K562 (cell line): ENCODE measurements around the gene TRPM4. TPM values are rescaled to one million over a fixed set of nuclear protein-coding genes. Genes with fewer than 3 reads are reported as not detected.

Experiments used
- ATAC-seq: fragments of 200-7000 bp; cut with Tn5 transposase; 3 replicates; pipeline ENCODE4 v1.9.1; 2020; ENCODE audit warnings: moderate library complexity
- Bru-seq: library from RNA; stranded (reverse); fragments of 400-500 nt; gene quantifications from one replicate; lab custom pipeline; 2021; lab: Mats Ljungman, UMichigan
- BruChase-seq, 2 experiments: library from RNA; stranded (reverse); fragments of 400-500 nt; gene quantifications; one replicate each; lab custom pipeline; 2021; lab: Mats Ljungman, UMichigan
- BruUV-seq: library from RNA; stranded (reverse); fragments of 400-500 nt; replicated peaks from 2 replicates; lab custom pipeline; 2021; lab: Mats Ljungman, UMichigan
- CTCF ChIA-PET: fragments of 300-600 bp; formaldehyde crosslinking; extraction: SDS; loops from one replicate; lab custom pipeline; 2021; ENCODE audit warnings: low intra/inter-chr PET ratio; lab: Yijun Ruan, JAX
- POLR2A ChIA-PET: fragments of 300-600, 350-650 bp; sonication (Branson Sonifier 250); formaldehyde crosslinking; extraction: SDS; loops from one replicate; lab custom pipeline; 2021; ENCODE audit warnings: antibody characterized with exemption, inconsistent platforms; lab: Yijun Ruan, JAX
- DNase-seq, 4 experiments: peaks; one replicate each; pipeline versions ENCODE4 v3.0.0 to v3.0.0-alpha.2; 2011 to 2018; ENCODE audit warnings: low spot score in 3 of 4, mixed read lengths in 3 of 4; ENCODE audit errors: extremely low read depth in 1 of 4
- FAIRE-seq: peaks from 2 replicates; lab custom pipeline; 2011; peaks lifted over from hg19 to GRCh38; lab: Jason Lieb, UNC
- H2AFZ ChIP-seq: 2 replicates; pipeline ENCODE4 v1.6.0; 2011; ENCODE audit warnings: low read depth, low read length, control low read depth, inconsistent platforms
- H3K27ac ChIP-seq: fragments of 200-600 bp; 3 replicates; pipeline ENCODE4 v1.8.0; 2011; ENCODE audit warnings: low read depth, mild to moderate bottlenecking, control low read depth, inconsistent platforms, low read length, moderate library complexity, mixed read lengths; ENCODE audit errors: extremely low read depth
- H3K27me3 ChIP-seq, 2 experiments: fragments of 300-600 bp in 1 of 2; 2 replicates in 1 of 2; 3 replicates in 1 of 2; pipeline versions ENCODE4 v1.6.0 to v1.8.0; 2011; ENCODE audit warnings: inconsistent platforms in 2 of 2, low read length in 2 of 2, mild to moderate bottlenecking in 1 of 2, mixed read lengths in 1 of 2, moderate library complexity in 1 of 2; ENCODE audit not compliant: control insufficient read depth in 2 of 2, insufficient read depth in 2 of 2
- H3K36me3 ChIP-seq: fragments of 300-600 bp; 3 replicates; pipeline ENCODE4 v1.8.0; 2011; ENCODE audit warnings: mild to moderate bottlenecking, low read length, inconsistent platforms; ENCODE audit not compliant: control insufficient read depth, insufficient read depth
- H3K4me1 ChIP-seq, 2 experiments: fragments of 200-600 bp in 1 of 2; replicated peaks in 1 of 2; 2 replicates in 1 of 2; 3 replicates in 1 of 2; pipeline versions ENCODE4 v1.5.1 to v1.8.0; 2011; ENCODE audit warnings: inconsistent platforms in 2 of 2, low read length in 2 of 2, mild to moderate bottlenecking in 1 of 2, mixed read lengths in 1 of 2, moderate library complexity in 1 of 2; ENCODE audit not compliant: control insufficient read depth in 2 of 2, insufficient read depth in 2 of 2
- H3K4me2 ChIP-seq: 2 replicates; pipeline ENCODE4 v1.6.1; 2011; ENCODE audit warnings: low read length, control low read depth, inconsistent platforms, mixed read lengths; ENCODE audit not compliant: insufficient read depth
- H3K4me3 ChIP-seq: fragments of 200-600 bp; sonication (generic), shearing (Covaris generic); 2 replicates; pipeline ENCODE4 v1.5.1; 2016; ENCODE audit warnings: control low read depth, inconsistent platforms
- H3K79me2 ChIP-seq: fragments of 200-600 bp; 3 replicates; pipeline ENCODE4 v1.8.0; 2011; ENCODE audit warnings: low read length, inconsistent platforms; ENCODE audit not compliant: control insufficient read depth, insufficient read depth
- H3K9ac ChIP-seq, 2 experiments: 2 replicates each; pipeline versions ENCODE4 v1.6.0 to v1.6.1; 2011; ENCODE audit warnings: low read depth in 2 of 2, low read length in 2 of 2, control low read depth in 1 of 2, inconsistent platforms in 1 of 2, mild to moderate bottlenecking in 1 of 2, mixed read lengths in 1 of 2; ENCODE audit not compliant: insufficient read depth in 1 of 2
- H3K9me1 ChIP-seq: one replicate; pipeline ENCODE4 v1.6.0; 2011; ENCODE audit warnings: inconsistent platforms, mild to moderate bottlenecking, low read length, moderate library complexity; ENCODE audit not compliant: control insufficient read depth, insufficient read depth
- H3K9me3 ChIP-seq: replicated peaks from 2 replicates; pipeline ENCODE4 v1.5.1; 2011; ENCODE audit warnings: low read depth, low read length, inconsistent platforms; ENCODE audit not compliant: control insufficient read depth, insufficient read depth
- H4K20me1 ChIP-seq: replicated peaks from 2 replicates; pipeline ENCODE4 v1.6.1; 2011; ENCODE audit warnings: low read length, inconsistent platforms, mixed read lengths; ENCODE audit not compliant: control insufficient read depth, insufficient read depth
- HSF4 ChIP-seq: fragments of 250-450 bp; sonication (Bioruptor Pico); IDR thresholded peaks from 2 replicates; pipeline ENCODE4 v2.1.2; 2022; ENCODE audit warnings: mild to moderate bottlenecking, moderate library complexity, borderline replicate concordance
- IRF2 ChIP-seq: sonication (generic); formaldehyde crosslinking; IDR thresholded peaks from 2 replicates; pipeline ENCODE4 v1.8.1; 2022; ENCODE audit warnings: mild to moderate bottlenecking, missing genetic modification reagents
- L3MBTL2 ChIP-seq: fragments of 450-650 bp; IDR thresholded peaks from 2 replicates; pipeline ENCODE4 v1.6.1; 2016; ENCODE audit warnings: mild to moderate bottlenecking, moderate library complexity
- NFE2L1 ChIP-seq: fragments of 450-650 bp; IDR thresholded peaks from 2 replicates; pipeline ENCODE4 v1.6.1; 2016; ENCODE audit warnings: missing genetic modification characterization, low read depth, mild to moderate bottlenecking, missing compliant biosample characterization, moderate library complexity, borderline replicate concordance
- TOE1 ChIP-seq, 2 experiments: fragments of 450-650 bp in 1 of 2; sonication (generic) in 1 of 2; formaldehyde crosslinking in 1 of 2; IDR thresholded peaks; 2 replicates each; pipeline versions ENCODE4 v1.7.1 to v1.8.0; 2016 to 2022; ENCODE audit warnings: borderline replicate concordance in 2 of 2, mild to moderate bottlenecking in 2 of 2, antibody characterized with exemption in 1 of 2, inconsistent platforms in 1 of 2, low read depth in 1 of 2, missing genetic modification reagents in 1 of 2, moderate library complexity in 1 of 2
- ZNF140 ChIP-seq: fragments of 250-450 bp; sonication (Bioruptor Pico); IDR thresholded peaks from 2 replicates; pipeline ENCODE4 v1.8.0; 2021; ENCODE audit warnings: moderate library complexity, mild to moderate bottlenecking, inconsistent platforms
- ZNF644 ChIP-seq: fragments of 200-800 bp; sonication (Bioruptor generic); IDR thresholded peaks from 2 replicates; pipeline ENCODE4 v1.6.1; 2016; ENCODE audit warnings: low read depth, missing genetic modification characterization, missing compliant biosample characterization
- ZNF79 ChIP-seq: fragments of 250-450 bp; sonication (Bioruptor Pico); IDR thresholded peaks from 2 replicates; pipeline ENCODE4 v1.4.0; 2020; ENCODE audit warnings: low read depth, mild to moderate bottlenecking, moderate library complexity
- WGBS: fragments of 100-300 bp; shearing (Covaris generic); methylation state at CpG from one replicate; pipeline ENCODE4 v1.1.6; 2016; ENCODE audit warnings: low coverage, mixed read lengths; ENCODE audit not compliant: insufficient coverage; ENCODE audit errors: missing lambda C conversion rate; 5-methylcytosine and 5-hydroxymethylcytosine counted together
- in situ Hi-C: fragments of 300-500 bp; cut with MboI; formaldehyde crosslinking; loops from 4 replicates; pipeline ENCODE4 v1.15.0; 2018; ENCODE audit warnings: inconsistent platforms, mixed read lengths
- intact Hi-C: fragments of 100-400 bp; cut with micrococcal nuclease; formaldehyde crosslinking; loops from 2 replicates; pipeline ENCODE4 v1.14.2; 2022
- long read RNA-seq, 3 experiments: library from polyadenylated mRNA in 2 of 3; library from RNA in 1 of 3; unstranded in 2 of 3; stranded (forward) in 1 of 3; transcript quantifications; one replicate each; pipeline ENCODE4 v2.0.0, GENCODE V29; 2019 to 2022
- polyA minus RNA-seq, 3 experiments: library from RNA; depleted of rRNA, polyadenylated mRNA; stranded (reverse); fragments of >200 nt; gene quantifications; 2 replicates each; pipeline ENCODE4 v1.2.3, GENCODE V29; 2011
- polyA plus RNA-seq, 8 experiments: library from polyadenylated mRNA; depleted of rRNA in 4 of 8; stranded (reverse) in 5 of 8; unstranded in 3 of 8; fragments of >200 nt; fragmentation: Nextera tagmentation in 2 of 8; fragmentation: Illumina TruSeq in 1 of 8; extraction: Ambion mirVana in 2 of 8; extraction: Trizol in 1 of 8; gene quantifications; 2 replicates each; pipeline versions ENCODE4 v1.2.1 to v1.2.3, GENCODE V29; 2011 to 2014; ENCODE audit warnings: inconsistent platforms in 1 of 8, missing spikeins in 1 of 8
- total RNA-seq, 7 experiments: library from RNA; depleted of rRNA in 6 of 7; stranded (reverse); fragments of >200 nt in 6 of 7; fragmentation: Illumina TruSeq in 2 of 7; extraction: Trizol in 2 of 7; gene quantifications; 2 replicates each; pipeline versions ENCODE4 v1.2.1 to v1.2.3, GENCODE V29; 2011 to 2021; ENCODE audit warnings: low replicate concordance in 1 of 7
- TF ChIP-seq, protein P1 (sequence below): fragments of 200-800 bp; sonication (Bioruptor generic); IDR thresholded peaks from 2 replicates; pipeline ENCODE4 v1.6.1; 2017; ENCODE audit warnings: missing genetic modification characterization, missing compliant biosample characterization
- TF ChIP-seq, protein P2 (sequence below): sonication (generic); formaldehyde crosslinking; IDR thresholded peaks from 2 replicates; pipeline ENCODE4 v1.8.0; 2022; ENCODE audit warnings: mild to moderate bottlenecking, missing genetic modification reagents
- TF ChIP-seq, protein P3 (sequence below): sonication (generic); formaldehyde crosslinking; IDR thresholded peaks from 2 replicates; pipeline ENCODE4 v1.8.0; 2023; ENCODE audit warnings: mild to moderate bottlenecking, missing genetic modification reagents

Gene TRPM4
- total RNA-seq (2011; cell fraction: chromatin; rRNA removed; ENCODE audit: low replicate concordance) = 86.3 and 161 TPM in 2 replicates
- total RNA-seq (2011; cell fraction: nucleolus; rRNA removed) = 82.0 and 87.9 TPM in 2 replicates
- 97.8 and 143 TPM in 2 replicates for total RNA-seq (2011; cell fraction: nucleoplasm; rRNA removed)
- total RNA-seq (2014; rRNA removed) (35.3 and 37.3 TPM in 2 replicates), total RNA-seq (2014; rRNA removed; fragmentation: Illumina TruSeq; extraction: Trizol) (7.9 and 8.3 TPM in 2 replicates), total RNA-seq (2015; rRNA removed; fragmentation: Illumina TruSeq; extraction: Trizol) (15.0 and 15.2 TPM in 2 replicates), total RNA-seq (2021) (34.6 and 37.8 TPM in 2 replicates), polyA plus RNA-seq (2011; rRNA removed) (19.2 and 20.5 TPM in 2 replicates), polyA plus RNA-seq (2014; fragmentation: Illumina TruSeq; extraction: Trizol) (14.7 and 25.2 TPM in 2 replicates), polyA plus RNA-seq (2014; fragmentation: Nextera tagmentation; extraction: Ambion mirVana) (1 to 10 TPM; 6.5 to 7.9 TPM), polyA plus RNA-seq (2014; rRNA removed) (45.4 and 56.6 TPM in 2 replicates), polyA minus RNA-seq (2011; rRNA and poly(A)+ RNA removed) (5.8 and 8.2 TPM in 2 replicates), Bru-seq, nascent RNA (percentile 71 among the genes with signal in this experiment), BruChase-seq, experiment 1, labeled RNA remaining after a 2-hour chase (percentile 63 among the genes with signal in this experiment), BruChase-seq, experiment 2, labeled RNA remaining after a 6-hour chase (percentile 74 among the genes with signal in this experiment)
- polyA plus RNA-seq (2011; cell fraction: cytosol; rRNA removed) = 21.6 and 37.6 TPM in 2 replicates
- polyA plus RNA-seq (2011; cell fraction: nucleus; rRNA removed) = 66.9 and 85.9 TPM in 2 replicates
- 26.9 and 31.4 TPM in 2 replicates for polyA plus RNA-seq (2012)
- polyA minus RNA-seq (2011; cell fraction: cytosol; rRNA and poly(A)+ RNA removed) = 14.5 and 15.4 TPM in 2 replicates
- 16.0 and 19.0 TPM in 2 replicates for polyA minus RNA-seq (2011; cell fraction: nucleus; rRNA and poly(A)+ RNA removed)
- long read RNA-seq, experiment 1, full-length matches to known transcripts = 27 of 118 reads
- long read RNA-seq, experiment 1, partial matches to known transcripts = 64 of 118 reads
- long read RNA-seq, experiment 1, other reads (novel, unspliced or antisense) = 27 of 118 reads
- long read RNA-seq, experiment 2, full-length matches to known transcripts = 4 of 35 reads
- long read RNA-seq, experiment 2, partial matches to known transcripts = 21 of 35 reads
- long read RNA-seq, experiment 2, other reads (novel, unspliced or antisense) = 10 of 35 reads
- long read RNA-seq, experiment 3, partial matches to known transcripts = 6 of 13 reads
- long read RNA-seq, experiment 3, other reads (novel, unspliced or antisense) = 3 of 13 reads

DNA sequence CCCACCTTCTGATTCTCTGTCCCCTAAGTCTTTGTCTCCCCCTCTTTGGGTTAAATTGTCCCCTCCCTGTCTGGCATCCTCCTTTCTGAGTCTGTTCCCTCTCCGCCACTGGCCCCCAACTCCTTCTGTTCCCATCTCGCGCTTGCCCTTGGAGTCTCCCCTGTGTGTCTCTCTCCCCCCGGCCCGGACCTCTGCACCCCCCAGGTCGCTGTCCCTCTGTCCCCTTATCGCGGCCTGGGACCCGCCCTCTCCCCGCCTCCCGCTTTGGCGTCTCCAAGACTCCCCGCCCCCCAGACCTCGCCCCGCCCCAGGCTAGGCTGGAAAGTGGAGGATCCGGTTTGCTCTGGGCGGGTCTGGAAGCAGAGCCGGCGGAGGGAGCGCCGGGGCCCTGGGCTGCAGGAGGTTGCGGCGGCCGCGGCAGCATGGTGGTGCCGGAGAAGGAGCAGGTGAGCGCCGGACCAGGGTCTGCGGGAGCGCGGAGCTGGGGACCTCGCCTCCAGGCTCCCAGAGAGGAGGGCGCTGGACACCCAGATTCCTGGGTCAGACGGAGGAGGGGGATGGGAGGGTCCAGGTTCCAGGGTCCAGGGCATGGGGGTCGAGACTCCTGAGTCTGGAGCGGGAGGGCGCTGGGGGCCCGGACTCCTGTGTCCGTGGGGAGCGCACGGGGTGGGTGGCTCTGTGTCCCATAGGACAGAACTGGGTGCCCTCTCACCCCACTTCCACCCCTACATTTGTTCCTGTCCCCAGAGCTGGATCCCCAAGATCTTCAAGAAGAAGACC, at the start of gene TRPM4:
Gene TRPM4, plus strand, starts transcription at position 348 of the 780 bp plus-strand sequence. Its CDS starts 75 bp downstream, at position 423.
- H3K4me1 ChIP-seq = peaks cover 55 to 74% of the 10 kb centered on the region in 2 experiments
- H3K4me2 ChIP-seq = peak within 1 kb of the TSS; percentile 90
- WGBS = under 1% methylated on average over 36 of the region's 41 CpGs
- peak within 1 kb of the TSS; percentile 89 to 98 for H3K9ac ChIP-seq
- DNase-seq (peak; percentile 88 to 96 (median 93)), ATAC-seq (peak; percentile 88), FAIRE-seq (peak; percentile 40)
- ChIA-PET POLR2A (interaction anchor here (0.6 to 2.0 kb wide), 2 partner anchors 8 to 29 kb away, joined by 3 to 6 read pairs; no protein-coding TSS in a partner anchor), CTCF (interaction anchor here (0.6 kb wide), 1 partner anchor 43 kb away, joined by 4 read pairs; no protein-coding TSS in a partner anchor)
- H3K36me3 ChIP-seq = peaks cover 14% of the 10 kb centered on the region; the same call in 1 of the 3 replicates
- peak within 1 kb of the TSS; percentile 72 for H2AFZ ChIP-seq
- no peaks in the 10 kb centered on the region for H3K27me3 ChIP-seq
- in situ Hi-C loops = no loop called here
- H3K9me1 ChIP-seq = no peaks in the 10 kb centered on the region
- H3K9me3 ChIP-seq = no peaks in the 10 kb centered on the region
- no peaks in the 10 kb centered on the region for H4K20me1 ChIP-seq
- intact Hi-C loops = loop anchor here (5.0 to 10.0 kb wide), 3 partner anchors 40 to 435 kb away; partner anchors contain the start of genes C19orf73, GYS1, PPFIA3 and PRR12
- TSS peak; percentile 66 for BruUV-seq
- H3K79me2 ChIP-seq = peaks cover 34% of the 10 kb centered on the region
- peak within 1 kb of the TSS; percentile 95 for H3K27ac ChIP-seq
- peak within 1 kb of the TSS; percentile 83 for H3K4me3 ChIP-seq
- TF ChIP-seq, protein P1, sequence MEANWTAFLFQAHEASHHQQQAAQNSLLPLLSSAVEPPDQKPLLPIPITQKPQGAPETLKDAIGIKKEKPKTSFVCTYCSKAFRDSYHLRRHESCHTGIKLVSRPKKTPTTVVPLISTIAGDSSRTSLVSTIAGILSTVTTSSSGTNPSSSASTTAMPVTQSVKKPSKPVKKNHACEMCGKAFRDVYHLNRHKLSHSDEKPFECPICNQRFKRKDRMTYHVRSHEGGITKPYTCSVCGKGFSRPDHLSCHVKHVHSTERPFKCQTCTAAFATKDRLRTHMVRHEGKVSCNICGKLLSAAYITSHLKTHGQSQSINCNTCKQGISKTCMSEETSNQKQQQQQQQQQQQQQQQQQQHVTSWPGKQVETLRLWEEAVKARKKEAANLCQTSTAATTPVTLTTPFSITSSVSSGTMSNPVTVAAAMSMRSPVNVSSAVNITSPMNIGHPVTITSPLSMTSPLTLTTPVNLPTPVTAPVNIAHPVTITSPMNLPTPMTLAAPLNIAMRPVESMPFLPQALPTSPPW (CRISPR knock-in tag) = peak; percentile 89
- TF ChIP-seq ZNF79 (CRISPR knock-in tag) (no peak), ZNF644 (no peak), IRF2 (CRISPR knock-in tag) (no peak), HSF4 (no peak), ZNF140 (CRISPR knock-in tag) (no peak), L3MBTL2 (no peak), TOE1 (IDR thresholded peaks at IDR 0.05; ENCODE audit: borderline replicate concordance) (0 out of 2 replicates have a peak, but pooled peaks have one; percentile 56), TOE1 (CRISPR knock-in tag; IDR thresholded peaks at IDR 0.05; ENCODE audit: borderline replicate concordance, low read depth) (no peak), NFE2L1 (tag) (no peak)
- TF ChIP-seq, protein P2, sequence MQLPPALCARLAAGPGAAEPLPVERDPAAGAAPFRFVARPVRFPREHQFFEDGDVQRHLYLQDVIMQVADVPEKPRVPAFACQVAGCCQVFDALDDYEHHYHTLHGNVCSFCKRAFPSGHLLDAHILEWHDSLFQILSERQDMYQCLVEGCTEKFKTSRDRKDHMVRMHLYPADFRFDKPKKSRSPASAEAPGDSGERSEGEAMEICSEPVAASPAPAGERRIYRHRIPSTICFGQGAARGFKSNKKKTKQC = no peak
- TF ChIP-seq, protein P3, sequence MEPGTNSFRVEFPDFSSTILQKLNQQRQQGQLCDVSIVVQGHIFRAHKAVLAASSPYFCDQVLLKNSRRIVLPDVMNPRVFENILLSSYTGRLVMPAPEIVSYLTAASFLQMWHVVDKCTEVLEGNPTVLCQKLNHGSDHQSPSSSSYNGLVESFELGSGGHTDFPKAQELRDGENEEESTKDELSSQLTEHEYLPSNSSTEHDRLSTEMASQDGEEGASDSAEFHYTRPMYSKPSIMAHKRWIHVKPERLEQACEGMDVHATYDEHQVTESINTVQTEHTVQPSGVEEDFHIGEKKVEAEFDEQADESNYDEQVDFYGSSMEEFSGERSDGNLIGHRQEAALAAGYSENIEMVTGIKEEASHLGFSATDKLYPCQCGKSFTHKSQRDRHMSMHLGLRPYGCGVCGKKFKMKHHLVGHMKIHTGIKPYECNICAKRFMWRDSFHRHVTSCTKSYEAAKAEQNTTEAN (CRISPR knock-in tag) = no peak
